ENCODE measurements around the gene MRPS14. TPM values are rescaled to one million over a fixed set of nuclear protein-coding genes. Genes with fewer than 3 reads are reported as not detected.

MRPS14 gene
- total and polyA plus RNA-seq, 12 donors = 8.9 to 31.5 (median 25.7) TPM

GRCh38 chr1:175000697-175001187 is 22.5 kb downstream of the MRPS14 start:
- no peak for ATAC-seq
- H3K27ac ChIP-seq = peak overlapping the region in 9 of 10 donors; percentile 83 to 100 (median 97)
- WGBS, 2 donors = 11 to 14% methylated on average over 5 of the region's 5 CpGs
- peaks cover 0 to 14% (median 0%) of the 10 kb centered on the region in 9 donors for H3K36me3 ChIP-seq
- peaks cover 0 to 61% (median 18%) of the 10 kb centered on the region in 9 donors for H3K4me1 ChIP-seq
- intact Hi-C loops (cut with DNase I) = loop anchor here in 1 of 10 donors (2.0 kb wide), 1 partner anchor 22 kb away; the partner anchor contains the start of gene MRPS14
- peak overlapping the region; percentile 69 to 90 (median 80) for H3K4me3 ChIP-seq
- no peak for DNase-seq
- TF ChIP-seq CTCF (IDR thresholded peaks at IDR 0.05) = no peak
- H3K27me3 ChIP-seq = no peaks in the 10 kb centered on the region
- no peaks in the 10 kb centered on the region for H3K9me3 ChIP-seq

- 0% methylated on average over 66 to 71 of the region's 71 CpGs for WGBS, 2 donors
- H3K36me3 ChIP-seq = peaks cover 0 to 12% (median 0%) of the 10 kb centered on the region in 9 donors
- peak within 1 kb of the TSS; percentile 83 to 100 (median 96) for H3K27ac ChIP-seq
- DNase-seq = peak in 1 of 2 donors; percentile 43
- H3K4me3 ChIP-seq = peak within 1 kb of the TSS; percentile 69 to 90 (median 80)
- H3K9me3 ChIP-seq = no peaks in the 10 kb centered on the region
- no peak for TF ChIP-seq CTCF (IDR thresholded peaks at IDR 0.05)
- intact Hi-C loops (cut with DNase I) = loop anchor here in 3 of 10 donors (2.0 to 5.0 kb wide), 3 partner anchors 23 to 978 kb away; partner anchors contain the start of genes MRPS14 (in 1 of the 3) and RC3H1 (in 1 of the 3)
- H3K4me1 ChIP-seq = peaks cover 0 to 63% (median 18%) of the 10 kb centered on the region in 9 donors
- ATAC-seq = peak in 6 of 8 donors; percentile 2 to 17 (median 3)
- no peaks in the 10 kb centered on the region for H3K27me3 ChIP-seq
Observed at GRCh38 chr1:174999936-175000696, 23.1 kb downstream of the MRPS14 start, which contains the start of gene CACYBP. Gene CACYBP (plus strand): TSS chr1:174999947. CDS start chr1:175000181, 234 bp downstream.

GRCh38 chr1:174999216-174999935 is 23.8 kb downstream of the MRPS14 start:
- H3K4me1 ChIP-seq = peaks cover 0 to 63% (median 18%) of the 10 kb centered on the region in 9 donors
- H3K27me3 ChIP-seq = no peaks in the 10 kb centered on the region
- ATAC-seq = peak; percentile 89 to 97 (median 95)
- peaks cover 0 to 7% (median 0%) of the 10 kb centered on the region in 9 donors for H3K36me3 ChIP-seq
- H3K4me3 ChIP-seq = peak overlapping the region; percentile 69 to 90 (median 80)
- intact Hi-C loops (cut with DNase I) = loop anchor here in 2 of 10 donors (5.0 kb wide), 2 partner anchors 227 to 977 kb away; partner anchors contain the start of gene RC3H1 (in 1 of the 2)
- 0% methylated on average over 58 of the region's 58 CpGs for WGBS, 2 donors
- H3K9me3 ChIP-seq = no peaks in the 10 kb centered on the region
- peak overlapping the region; percentile 83 to 100 (median 96) for H3K27ac ChIP-seq
- TF ChIP-seq CTCF (IDR thresholded peaks at IDR 0.05) = no peak
- peak; percentile 98 for DNase-seq

Data from heart right ventricle (tissue), 16 donors.